ENCODE results near the gene TCEA2.
A peak's percentile ranks its signal among the peaks of the same experiment; 100 is the strongest.

TCEA2 gene

GRCh38 chr20:64099086-64099786 is 36.2 kb downstream of the TCEA2 start:
- DNase-seq = peak; percentile 81

- no peak for DNase-seq
These were observed 37.0 kb downstream of the TCEA2 start for GRCh38 chr20:64099880-64100565.

- DNase-seq = no peak
These were observed 37.5 kb downstream of the TCEA2 start for GRCh38 chr20:64100566-64100888.

DNA sequence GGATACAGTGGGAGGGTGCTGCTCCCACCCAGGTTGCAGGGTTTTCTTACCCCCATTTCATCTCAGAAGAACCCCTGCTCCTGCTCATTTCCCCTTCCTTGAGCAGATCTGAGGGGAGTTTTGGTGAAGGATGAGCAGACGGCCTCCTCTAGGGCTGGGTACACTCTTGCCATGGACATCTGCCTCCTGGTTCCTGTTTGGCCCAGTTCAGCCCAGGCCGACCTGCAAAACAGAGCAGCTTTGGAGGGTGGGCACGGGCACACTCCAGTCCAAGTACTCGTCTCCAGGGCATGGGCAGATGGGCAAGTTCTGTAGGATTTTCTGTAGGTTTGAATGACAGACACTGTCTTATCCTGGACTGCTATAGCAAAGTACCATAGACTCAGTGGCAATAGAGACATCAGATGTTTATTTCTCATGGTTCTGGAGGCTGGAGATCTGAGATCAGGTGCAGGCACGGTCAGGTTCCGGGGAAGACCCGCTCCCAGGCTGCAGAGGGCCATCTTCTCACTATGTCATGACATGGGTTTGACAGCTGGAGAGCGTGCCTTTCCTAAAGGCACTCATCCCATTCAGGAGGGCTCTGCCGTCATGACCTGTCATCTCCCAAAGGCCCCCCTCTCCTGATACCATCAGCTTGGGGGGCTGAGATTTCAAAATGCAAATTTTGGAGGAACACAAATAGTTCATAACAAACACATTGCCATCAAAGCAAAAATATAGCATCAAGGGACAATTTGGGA is 38.1 kb downstream of the TCEA2 start:
- no peak for DNase-seq

GRCh38 chr20:64101731-64102621 is 39.0 kb downstream of the TCEA2 start:
- no peak for DNase-seq

- DNase-seq = no peak
These were observed 39.8 kb downstream of the TCEA2 start for GRCh38 chr20:64102647-64103354.

- DNase-seq = peak; percentile 13
These were observed 41.1 kb downstream of the TCEA2 start for GRCh38 chr20:64103871-64104666.

DNA sequence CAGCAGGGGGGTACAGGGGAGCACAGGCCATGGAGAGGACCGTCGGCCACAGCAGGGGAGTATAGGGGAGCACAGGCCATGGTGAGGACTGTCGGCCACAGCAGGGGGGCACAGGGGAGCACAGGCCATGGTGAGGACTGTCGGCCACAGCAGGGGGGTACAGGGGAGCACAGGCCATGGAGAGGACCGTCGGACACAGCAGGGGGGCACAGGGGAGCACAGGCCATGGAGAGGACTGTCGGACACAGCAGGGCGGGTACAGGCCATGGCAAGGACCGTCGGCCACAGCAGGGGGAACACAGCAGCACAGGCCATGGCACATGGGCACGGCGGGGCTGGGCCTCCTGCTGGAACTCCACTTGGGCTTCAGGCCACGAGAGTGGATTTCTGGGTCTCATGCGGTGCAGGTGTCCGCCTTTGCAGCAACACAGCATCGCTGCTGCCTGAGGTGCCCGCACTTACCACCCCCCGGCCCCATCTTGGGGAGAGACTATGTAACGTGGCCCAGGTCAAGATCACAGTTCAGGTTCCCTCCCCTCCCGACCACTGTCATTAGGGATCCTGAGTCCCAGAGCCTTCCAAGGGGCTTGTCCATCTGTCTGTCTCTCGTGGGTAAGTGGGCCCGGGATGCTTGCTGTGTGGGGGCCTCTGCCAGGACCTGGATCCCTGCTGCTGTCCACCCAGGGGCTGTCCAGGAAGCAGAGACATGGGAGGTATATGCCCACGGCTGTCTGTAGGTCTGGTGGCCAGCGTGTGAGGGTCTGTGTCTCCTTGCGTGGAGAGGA is 41.9 kb downstream of the TCEA2 start:
- peak; percentile 13 for DNase-seq

GRCh38 chr20:64105846-64106434 is 42.9 kb downstream of the TCEA2 start:
- DNase-seq = peak; percentile 12

DNA sequence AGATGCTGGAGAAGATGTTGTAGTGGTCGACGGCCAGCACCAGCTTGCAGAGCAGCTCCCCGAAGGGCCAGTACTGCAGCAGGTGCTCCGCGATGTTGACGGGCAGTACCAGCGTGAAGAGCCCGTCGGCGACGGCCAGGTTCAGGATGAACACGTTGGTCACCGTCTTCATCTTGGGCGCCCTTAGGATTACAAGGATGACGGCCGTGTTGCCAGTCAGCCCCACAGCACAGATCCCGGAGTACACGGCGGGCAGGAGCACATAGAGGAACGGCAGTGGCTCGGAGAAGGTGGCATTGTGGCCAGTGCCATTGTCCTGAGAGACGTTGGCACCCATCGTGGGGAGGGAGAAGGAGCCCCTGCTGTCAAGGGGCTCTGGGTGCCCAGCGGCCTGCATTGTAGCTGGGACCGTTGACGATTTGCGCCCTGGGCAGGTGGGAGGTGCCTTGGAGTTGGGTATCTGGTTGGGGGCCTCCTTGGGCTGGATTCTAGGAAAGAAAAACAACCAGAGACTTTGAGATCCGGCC is 43.5 kb downstream of the TCEA2 start:
- DNase-seq = peak; percentile 7

GRCh38 chr20:64106981-64107735 is 44.2 kb downstream of the TCEA2 start, which contains the start of gene NPBWR2:
Gene NPBWR2 (minus strand): TSS chr20:64107565. CDS start chr20:64106831, 734 bp downstream.
- peak; percentile 33 for DNase-seq

- peak; percentile 30 for DNase-seq
These were observed 44.9 kb downstream of the TCEA2 start for GRCh38 chr20:64107736-64108457.

- peak; percentile 33 for DNase-seq
These were observed 46.0 kb downstream of the TCEA2 start for GRCh38 chr20:64108731-64109681.

DNA sequence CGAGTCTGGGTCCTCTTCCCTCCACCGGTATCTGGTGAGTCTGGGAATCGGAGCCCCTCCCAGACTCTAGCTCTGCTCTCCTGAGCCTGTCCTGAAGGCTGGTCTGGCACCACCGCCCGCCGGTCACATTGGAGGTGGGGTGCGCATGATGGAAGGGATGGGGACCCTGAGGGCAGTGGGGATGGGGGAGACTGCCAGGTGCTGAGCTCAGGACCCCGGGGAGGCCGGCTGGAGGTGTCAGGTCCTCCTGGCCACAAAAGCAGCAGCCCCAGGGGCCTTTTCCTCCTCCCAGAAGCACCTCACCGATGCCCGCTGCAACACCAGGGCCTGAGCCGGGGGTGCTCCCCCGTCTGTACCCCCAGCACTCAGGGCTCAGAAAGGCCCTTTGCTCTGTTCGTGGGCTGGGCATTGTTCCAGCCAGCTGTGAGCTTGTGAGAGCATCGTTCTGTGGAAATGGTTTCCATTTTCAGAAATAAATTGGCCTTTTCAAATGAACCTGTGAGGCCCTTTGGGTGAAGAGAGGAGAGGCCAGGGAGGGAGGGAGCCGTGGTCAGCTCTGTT is 46.9 kb downstream of the TCEA2 start:
- DNase-seq = peak; percentile 27

DNA sequence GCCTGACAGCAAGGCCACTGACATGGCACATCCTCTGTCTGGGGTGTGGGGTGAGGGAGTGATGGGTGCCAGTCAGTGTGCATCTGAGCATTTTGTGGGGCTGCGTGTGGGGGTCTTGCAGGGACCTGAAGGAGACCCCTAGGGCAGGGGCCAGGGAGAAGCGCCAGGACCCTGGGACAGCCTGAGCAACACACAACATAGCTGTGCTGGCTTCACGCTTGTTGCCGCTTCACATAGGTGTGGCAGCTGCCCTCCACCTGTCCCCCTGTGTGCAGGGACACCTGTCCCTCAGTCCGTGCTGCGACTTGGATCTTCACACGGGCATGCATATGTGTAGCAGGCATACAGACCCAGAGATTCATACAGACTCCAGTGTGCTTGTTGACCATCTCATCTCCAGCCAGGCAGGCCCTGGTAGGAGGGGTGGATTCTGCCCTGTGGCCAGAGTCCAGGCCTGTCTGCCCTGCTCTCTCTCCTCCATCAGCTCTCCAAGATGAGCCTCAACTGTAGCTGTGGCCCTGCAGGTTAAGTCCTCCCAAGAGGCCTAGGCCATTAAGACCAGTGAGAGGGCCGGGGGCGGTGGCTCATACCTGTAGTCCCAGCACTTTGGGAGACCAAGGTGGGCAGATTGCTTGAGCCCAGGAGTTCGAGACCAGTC is 47.5 kb downstream of the TCEA2 start:
- peak; percentile 12 for DNase-seq

Measured in right hindlimb (tissue), 1 donor.